ENCODE data around the gene ORM1. TPM values are rescaled to one million over a fixed set of nuclear protein-coding genes. Genes with fewer than 3 reads are reported as not detected.

ORM1 gene
- total and polyA plus RNA-seq, 2 of the 8 experiments (the other 6 are each of a cell fraction or from before 2014, with no cell fraction given), result 0.32 TPM; not detected in 1

DNA sequence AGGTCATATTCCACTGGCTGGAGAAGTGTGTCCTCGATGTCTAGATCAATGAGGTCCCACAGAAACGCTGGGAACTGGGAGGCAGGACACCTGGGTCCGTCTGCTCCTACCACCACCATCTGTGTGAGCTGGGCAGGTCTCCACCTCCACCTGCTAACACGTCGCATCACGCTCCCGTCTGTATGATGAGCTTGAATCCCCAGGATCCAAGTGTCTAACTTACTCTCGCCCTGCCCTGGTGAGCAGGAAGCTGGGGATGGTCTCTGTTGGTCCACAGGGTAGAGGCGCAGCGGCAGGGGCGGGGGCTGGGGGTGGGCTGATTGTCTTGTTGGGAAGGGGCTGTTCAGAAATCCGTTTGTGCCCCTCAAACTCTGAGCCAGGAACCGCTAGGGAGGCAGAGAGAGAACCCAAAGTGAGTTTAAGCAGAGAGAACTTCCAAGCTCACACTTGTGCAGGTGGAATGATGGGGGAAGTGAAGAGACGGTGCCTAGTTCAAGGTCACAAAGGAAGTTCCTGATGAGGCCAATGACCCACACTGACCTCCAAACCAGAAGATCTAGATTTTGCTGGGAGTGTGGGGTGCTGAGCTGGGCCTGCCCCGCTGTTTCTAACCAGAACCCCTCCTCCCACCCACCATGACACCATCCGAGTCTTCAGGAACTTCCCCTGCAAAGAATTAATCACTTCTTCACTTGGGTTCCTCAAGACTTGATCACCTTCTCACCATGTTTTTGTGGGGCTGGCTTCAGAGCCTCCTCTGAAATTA lies 27.9 kb downstream of the ORM1 start:
- H3K27me3 ChIP-seq (replicated peaks in 1 of 4; ENCODE audit: control insufficient read depth in 3 of 4, extremely low read depth in 1 of 4, insufficient read depth in 3 of 4, low read length in 3 of 4), result no peaks in the 10 kb centered on the region
- no peak overlapping the region for H4K91ac ChIP-seq (replicated peaks; ENCODE audit: insufficient read length, low read length)
- peaks cover 6 to 74% (median 38%) of the 10 kb centered on the region in 4 experiments; a peak in 7 of 8 replicates for H3K36me3 ChIP-seq (ENCODE audit: control insufficient read depth in 2 of 4, insufficient read depth in 4 of 4, low read length in 3 of 4)
- ChIA-PET CTCF (ENCODE audit: partially characterized antibody) (interaction anchor here (0.6 to 4.5 kb wide), 3 partner anchors 12 to 46 kb away, joined by 3 to 21 read pairs (median 4); no protein-coding TSS in a partner anchor), POLR2A (ENCODE audit: partially characterized antibody) (interaction anchor here (0.9 to 1.9 kb wide), 6 partner anchors 15 to 44 kb away, joined by 3 to 5 read pairs (median 4); no protein-coding TSS in a partner anchor)
- H2BK12ac ChIP-seq (ENCODE audit: low read depth, low read length), result no peak overlapping the region
- no peak overlapping the region for H3K14ac ChIP-seq (ENCODE audit: insufficient read length)
- 95% methylated on average over 13 of the region's 16 CpGs; no CpG with 5 or more reads in 1 of the 2 experiments for WGBS, 2 experiments (ENCODE audit: extremely low coverage in 1 of 2, insufficient coverage in 1 of 2, insufficient read length in 1 of 2, insufficient replicate concordance in 2 of 2, low coverage in 1 of 2, low lambda C conversion rate in 2 of 2, missing lambda C conversion rate in 1 of 2)
- no peak overlapping the region for H3K4me3 ChIP-seq (ENCODE audit: extremely low read depth in 1 of 4, insufficient read depth in 2 of 4, low read depth in 3 of 4, low read length in 4 of 4)
- H3K9ac ChIP-seq (replicated peaks in 1 of 4; ENCODE audit: extremely low read depth in 1 of 4, low read depth in 3 of 4, low read length in 3 of 4), result no peak overlapping the region
- H4K20me1 ChIP-seq (replicated peaks in 1 of 2; ENCODE audit: control insufficient read depth in 1 of 2, insufficient read depth in 2 of 2, low read length in 2 of 2), result no peaks in the 10 kb centered on the region
- peaks cover 4 to 11% (median 8%) of the 10 kb centered on the region in 4 experiments; a peak in 6 of 7 replicates for H3K4me1 ChIP-seq (replicated peaks in 1 of 4; ENCODE audit: control insufficient read depth in 3 of 4, insufficient read depth in 4 of 4, low read length in 3 of 4)
- H3K4me2 ChIP-seq (ENCODE audit: insufficient read depth in 1 of 2, low read depth in 2 of 2, low read length in 2 of 2), result no peak overlapping the region
- H2BK15ac ChIP-seq (ENCODE audit: low read length), result no peak overlapping the region
- H3K56ac ChIP-seq (replicated peaks; ENCODE audit: insufficient read length, low read depth, low read length), result no peak overlapping the region
- TF ChIP-seq CBX8 (IDR thresholded peaks at IDR 0.05; ENCODE audit: borderline replicate concordance, low read depth, low read length) (no peak), NANOG (IDR thresholded peaks at IDR 0.05; ENCODE audit: insufficient read depth, low read depth, low read length, poor library complexity, severe bottlenecking) (no peak), TEAD4 (IDR thresholded peaks at IDR 0.05; ENCODE audit: low read depth, low read length) (no peak)
- TF ChIP-seq, protein P1, sequence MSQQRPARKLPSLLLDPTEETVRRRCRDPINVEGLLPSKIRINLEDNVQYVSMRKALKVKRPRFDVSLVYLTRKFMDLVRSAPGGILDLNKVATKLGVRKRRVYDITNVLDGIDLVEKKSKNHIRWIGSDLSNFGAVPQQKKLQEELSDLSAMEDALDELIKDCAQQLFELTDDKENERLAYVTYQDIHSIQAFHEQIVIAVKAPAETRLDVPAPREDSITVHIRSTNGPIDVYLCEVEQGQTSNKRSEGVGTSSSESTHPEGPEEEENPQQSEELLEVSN (IDR thresholded peaks at IDR 0.05), result no peak
- H4K8ac ChIP-seq (ENCODE audit: extremely low read depth, insufficient read depth, low read length), result no peak overlapping the region
- H3K79me2 ChIP-seq (ENCODE audit: control insufficient read depth in 1 of 2, insufficient read depth in 2 of 2, low read length in 2 of 2), result no peaks in the 10 kb centered on the region
- H3K23ac ChIP-seq (ENCODE audit: insufficient read length), result no peak overlapping the region
- H2BK120ac ChIP-seq (replicated peaks; ENCODE audit: low read depth, low read length), result no peak overlapping the region
- no peak overlapping the region for H2BK20ac ChIP-seq (ENCODE audit: low read length)
- H3K23me2 ChIP-seq (ENCODE audit: low read depth, low read length), result no peaks in the 10 kb centered on the region
- H3K9me3 ChIP-seq (ENCODE audit: insufficient read depth in 2 of 2, low read depth in 1 of 2, low read length in 1 of 2), result no peaks in the 10 kb centered on the region
- no peak overlapping the region for H2BK5ac ChIP-seq (ENCODE audit: low read depth, low read length)
- H3K18ac ChIP-seq (ENCODE audit: extremely low read depth, low read length), result no peak overlapping the region
- no peak overlapping the region for H2AFZ ChIP-seq (ENCODE audit: low read length)
- H3K27ac ChIP-seq (ENCODE audit: low read depth, low read length), result no peak overlapping the region
- no peak overlapping the region for H4K5ac ChIP-seq (ENCODE audit: insufficient read length, low read depth, low read length)
- no peak for DNase-seq (ENCODE audit: low read depth in 1 of 2, low spot score in 2 of 2)
- H3K79me1 ChIP-seq (ENCODE audit: low read depth, low read length), result no peaks in the 10 kb centered on the region
- no peak for FAIRE-seq
- no peak overlapping the region for H2AK5ac ChIP-seq (ENCODE audit: low read depth, low read length)
- H3K4ac ChIP-seq (replicated peaks; ENCODE audit: insufficient read length, low read depth, low read length), result no peak overlapping the region

Measured in H1 (cell line).